Pulmonary artery endothelial cell (primary cell): ENCODE measurements around the gene SPANXN1. TPM values are rescaled to one million over a fixed set of nuclear protein-coding genes. Genes with fewer than 3 reads are reported as not detected.
"Not testable (repeated sequence)": the region's sequence is repeated elsewhere in the genome, so short reads cannot be mapped to it uniquely, and the experiment has no call there.

Source experiments
- DNase-seq: peaks from one replicate; pipeline ENCODE4 v3.0.0-alpha.2; 2011; ENCODE audit warnings: low read depth, low spot score
- total RNA-seq: library from RNA; depleted of rRNA; stranded (reverse); fragments of >200 nt; gene quantifications from 2 replicates; pipeline ENCODE4 v1.2.3, GENCODE V29; 2014

The SPANXN1 gene
- total RNA-seq: not detected in 2 replicates

- not testable (repeated sequence) for DNase-seq
Observed at GRCh38 chrX:145247203-145247602, at the start of gene SPANXN1. SPANXN1 (plus strand) TSS chrX:145247503; CDS start chrX:145247587, 84 bp downstream.

GRCh38 chrX:145199078-145199477 is 48.2 kb upstream of the SPANXN1 start:
- DNase-seq: no peak

- no peak for DNase-seq
Observed at GRCh38 chrX:145213504-145213903, 33.8 kb upstream of the SPANXN1 start.

- no peak for DNase-seq
Observed at GRCh38 chrX:145292218-145292617, 44.9 kb downstream of the SPANXN1 start.
